ENCODE measurements around the gene SUN1. TPM values are rescaled to one million over a fixed set of nuclear protein-coding genes. Genes with fewer than 3 reads are reported as not detected.

SUN1 gene
- total and polyA plus RNA-seq, 7 experiments from 2014 or later: 39.4 to 254 (median 97.2) TPM

GRCh38 chr7:863106-863505 lies 30.8 kb downstream of the SUN1 start:
- no peaks in the 10 kb centered on the region for H3K4me1 ChIP-seq (ENCODE audit: control insufficient read depth in 2 of 2, insufficient read depth in 2 of 2, low read length in 2 of 2)
- Mint-ChIP-seq H3K9me3 (peaks cover 0 to 1% (median 0%) of the 10 kb centered on the region in 11 donors), H3K4me3 (no peak overlapping the region), H3K36me3 (peaks cover 18 to 63% (median 40%) of the 10 kb centered on the region in 5 donors), H3K27me3 (no peaks in the 10 kb centered on the region), H3K4me1 (peaks cover 0 to 9% (median 0%) of the 10 kb centered on the region in 7 donors), H3K27ac (peak overlapping the region in 1 of 9 donors; percentile 59)
- H3K4me3 ChIP-seq (ENCODE audit: low read length): no peak overlapping the region
- no peak for DNase-seq
- no peak overlapping the region for H3K27ac ChIP-seq (ENCODE audit: low read depth, low read length)
- H3K9me3 ChIP-seq (ENCODE audit: control insufficient read depth in 2 of 3, low read length in 3 of 3): no peaks in the 10 kb centered on the region
- ATAC-seq: no peak
- no peaks in the 10 kb centered on the region for H3K27me3 ChIP-seq (ENCODE audit: control insufficient read depth in 2 of 2, insufficient read depth in 2 of 2, low read length in 2 of 2)
- ChIA-PET POLR2A (no interaction called here), CTCF (no interaction called here)
- intact Hi-C loops (cut with micrococcal nuclease): no loop called here
- peaks cover 6 to 83% (median 13%) of the 10 kb centered on the region in 3 experiments for H3K36me3 ChIP-seq (ENCODE audit: control insufficient read depth in 2 of 3, insufficient read depth in 3 of 3, low read length in 3 of 3)

GRCh38 chr7:865921-866320 lies 33.6 kb downstream of the SUN1 start:
- Histone ChIP-seq H3K36me3 (ENCODE audit: control insufficient read depth in 2 of 3, insufficient read depth in 3 of 3, low read length in 3 of 3) (peaks cover 0 to 77% (median 3%) of the 10 kb centered on the region in 3 experiments), H3K27ac (ENCODE audit: low read depth, low read length) (no peak overlapping the region), H3K9me3 (ENCODE audit: control insufficient read depth in 2 of 3, low read length in 3 of 3) (no peaks in the 10 kb centered on the region), H3K4me1 (ENCODE audit: control insufficient read depth in 2 of 2, insufficient read depth in 2 of 2, low read length in 2 of 2) (no peaks in the 10 kb centered on the region), H3K27me3 (ENCODE audit: control insufficient read depth in 2 of 2, insufficient read depth in 2 of 2, low read length in 2 of 2) (no peaks in the 10 kb centered on the region), H3K4me3 (ENCODE audit: low read length) (no peak overlapping the region)
- DNase-seq (no peak), ATAC-seq (no peak)
- POLR2A ChIA-PET: no interaction called here
- Mint-ChIP-seq H3K36me3 (peaks cover 13 to 45% (median 30%) of the 10 kb centered on the region in 5 donors), H3K4me1 (peaks cover 0 to 6% (median 4%) of the 10 kb centered on the region in 7 donors), H3K27ac (no peak overlapping the region), H3K4me3 (no peak overlapping the region), H3K27me3 (no peaks in the 10 kb centered on the region), H3K9me3 (no peaks in the 10 kb centered on the region)
- intact Hi-C loops (cut with micrococcal nuclease): no loop called here
- CTCF ChIA-PET: no interaction called here

GRCh38 chr7:867001-867405 lies 34.7 kb downstream of the SUN1 start:
- no peaks in the 10 kb centered on the region for H3K27me3 Mint-ChIP-seq
- no peak overlapping the region for H3K27ac Mint-ChIP-seq
- ATAC-seq (no peak), DNase-seq (no peak)
- no peak overlapping the region for H3K4me3 Mint-ChIP-seq
- no peaks in the 10 kb centered on the region for H3K9me3 Mint-ChIP-seq
- Histone ChIP-seq H3K27ac (ENCODE audit: low read depth, low read length) (no peak overlapping the region), H3K36me3 (ENCODE audit: control insufficient read depth in 2 of 3, insufficient read depth in 3 of 3, low read length in 3 of 3) (peaks cover 0 to 72% (median 0%) of the 10 kb centered on the region in 3 experiments), H3K27me3 (ENCODE audit: control insufficient read depth in 2 of 2, insufficient read depth in 2 of 2, low read length in 2 of 2) (no peaks in the 10 kb centered on the region), H3K4me1 (ENCODE audit: control insufficient read depth in 2 of 2, insufficient read depth in 2 of 2, low read length in 2 of 2) (no peaks in the 10 kb centered on the region), H3K9me3 (ENCODE audit: control insufficient read depth in 2 of 3, low read length in 3 of 3) (no peaks in the 10 kb centered on the region), H3K4me3 (ENCODE audit: low read length) (no peak overlapping the region)
- POLR2A ChIA-PET: no interaction called here
- H3K36me3 Mint-ChIP-seq: peaks cover 2 to 37% (median 26%) of the 10 kb centered on the region in 5 donors
- intact Hi-C loops (cut with micrococcal nuclease): no loop called here
- CTCF ChIA-PET: no interaction called here
- peaks cover 0 to 6% (median 4%) of the 10 kb centered on the region in 7 donors for H3K4me1 Mint-ChIP-seq

- no peaks in the 10 kb centered on the region for H3K9me3 Mint-ChIP-seq
- H3K4me3 ChIP-seq (ENCODE audit: low read length): no peak overlapping the region
- ATAC-seq (no peak), DNase-seq (no peak)
- no peak overlapping the region for H3K27ac ChIP-seq (ENCODE audit: low read depth, low read length)
- peaks cover 0 to 6% (median 4%) of the 10 kb centered on the region in 7 donors for H3K4me1 Mint-ChIP-seq
- POLR2A ChIA-PET: no interaction called here
- H3K36me3 ChIP-seq (ENCODE audit: control insufficient read depth in 2 of 3, insufficient read depth in 3 of 3, low read length in 3 of 3): peaks cover 0 to 72% (median 3%) of the 10 kb centered on the region in 3 experiments
- no peaks in the 10 kb centered on the region for H3K9me3 ChIP-seq (ENCODE audit: control insufficient read depth in 2 of 3, low read length in 3 of 3)
- peaks cover 0 to 37% (median 22%) of the 10 kb centered on the region in 5 donors for H3K36me3 Mint-ChIP-seq
- peak overlapping the region in 1 of 10 donors; percentile 14 for H3K4me3 Mint-ChIP-seq
- intact Hi-C loops (cut with micrococcal nuclease): no loop called here
- peak overlapping the region in 1 of 9 donors; percentile 15 for H3K27ac Mint-ChIP-seq
- CTCF ChIA-PET: no interaction called here
- H3K27me3 ChIP-seq (ENCODE audit: control insufficient read depth in 2 of 2, insufficient read depth in 2 of 2, low read length in 2 of 2): no peaks in the 10 kb centered on the region
- H3K4me1 ChIP-seq (ENCODE audit: control insufficient read depth in 2 of 2, insufficient read depth in 2 of 2, low read length in 2 of 2): no peaks in the 10 kb centered on the region
- no peaks in the 10 kb centered on the region for H3K27me3 Mint-ChIP-seq
Observed at GRCh38 chr7:867406-868188, 35.3 kb downstream of the SUN1 start.

- no peaks in the 10 kb centered on the region for H3K9me3 Mint-ChIP-seq
- H3K27ac Mint-ChIP-seq: no peak overlapping the region
- Histone ChIP-seq H3K4me1 (ENCODE audit: control insufficient read depth in 2 of 2, insufficient read depth in 2 of 2, low read length in 2 of 2) (peaks cover 0 to 2% of the 10 kb centered on the region in 2 donors), H3K27me3 (ENCODE audit: control insufficient read depth in 2 of 2, insufficient read depth in 2 of 2, low read length in 2 of 2) (no peaks in the 10 kb centered on the region), H3K27ac (ENCODE audit: low read depth, low read length) (no peak overlapping the region), H3K9me3 (ENCODE audit: control insufficient read depth in 2 of 3, low read length in 3 of 3) (no peaks in the 10 kb centered on the region), H3K4me3 (ENCODE audit: low read length) (no peak overlapping the region), H3K36me3 (ENCODE audit: control insufficient read depth in 2 of 3, insufficient read depth in 3 of 3, low read length in 3 of 3) (peaks cover 0 to 72% (median 3%) of the 10 kb centered on the region in 3 experiments)
- peaks cover 0 to 39% (median 22%) of the 10 kb centered on the region in 5 donors for H3K36me3 Mint-ChIP-seq
- CTCF ChIA-PET: no interaction called here
- DNase-seq (no peak), ATAC-seq (no peak)
- intact Hi-C loops (cut with micrococcal nuclease): no loop called here
- peaks cover 2 to 9% (median 5%) of the 10 kb centered on the region in 7 donors for H3K4me1 Mint-ChIP-seq
- H3K4me3 Mint-ChIP-seq: no peak overlapping the region
- POLR2A ChIA-PET: no interaction called here
- no peaks in the 10 kb centered on the region for H3K27me3 Mint-ChIP-seq
Observed at GRCh38 chr7:868189-868486, 35.9 kb downstream of the SUN1 start.

- H3K27me3 Mint-ChIP-seq: no peaks in the 10 kb centered on the region
- ChIA-PET POLR2A (no interaction called here), CTCF (no interaction called here)
- peak overlapping the region in 2 of 9 donors; percentile 17 to 34 for H3K27ac Mint-ChIP-seq
- peaks cover 5 to 19% (median 12%) of the 10 kb centered on the region in 7 donors for H3K4me1 Mint-ChIP-seq
- DNase-seq (no peak), ATAC-seq (no peak)
- H3K4me3 Mint-ChIP-seq: no peak overlapping the region
- H3K4me1 ChIP-seq (ENCODE audit: control insufficient read depth in 2 of 2, insufficient read depth in 2 of 2, low read length in 2 of 2): peaks cover 0 to 12% of the 10 kb centered on the region in 2 donors
- H3K9me3 Mint-ChIP-seq: no peaks in the 10 kb centered on the region
- H3K9me3 ChIP-seq (ENCODE audit: control insufficient read depth in 2 of 3, low read length in 3 of 3): no peaks in the 10 kb centered on the region
- H3K36me3 Mint-ChIP-seq: peaks cover 0 to 39% (median 25%) of the 10 kb centered on the region in 5 donors
- H3K27me3 ChIP-seq (ENCODE audit: control insufficient read depth in 2 of 2, insufficient read depth in 2 of 2, low read length in 2 of 2): no peaks in the 10 kb centered on the region
- intact Hi-C loops (cut with micrococcal nuclease): no loop called here
- H3K4me3 ChIP-seq (ENCODE audit: low read length): no peak overlapping the region
- H3K36me3 ChIP-seq (ENCODE audit: control insufficient read depth in 2 of 3, insufficient read depth in 3 of 3, low read length in 3 of 3): peaks cover 0 to 65% (median 3%) of the 10 kb centered on the region in 3 experiments
- H3K27ac ChIP-seq (ENCODE audit: low read depth, low read length): no peak overlapping the region
Observed at GRCh38 chr7:869348-869747, 37.1 kb downstream of the SUN1 start.

All from naive thymus-derived CD4-positive, alpha-beta T cell (primary cell).